H1 (cell line): ENCODE measurements around the gene PURB. TPM values are rescaled to one million over a fixed set of nuclear protein-coding genes. Genes with fewer than 3 reads are reported as not detected.

Experiments
- BCL11A ChIP-seq, 2 experiments: IDR thresholded peaks; one replicate each; pipeline ENCODE4 v1.6.1; 2011; ENCODE audit warnings: low read depth in 2 of 2, low read length in 2 of 2, mild to moderate bottlenecking in 2 of 2
- CHD2 ChIP-seq: IDR thresholded peaks from 2 replicates; pipeline ENCODE4 v1.6.1; 2012; ENCODE audit warnings: low read length, improper control_type of control experiment
- GABPA ChIP-seq: IDR thresholded peaks from 2 replicates; pipeline ENCODE4 v1.6.1; 2011; ENCODE audit warnings: mild to moderate bottlenecking, low read length, moderate library complexity, borderline replicate concordance; ENCODE audit not compliant: insufficient read depth
- NANOG ChIP-seq: IDR thresholded peaks from 2 replicates; pipeline ENCODE4 v1.6.1; 2011; ENCODE audit warnings: low read length, low read depth, mild to moderate bottlenecking, inconsistent platforms; ENCODE audit not compliant: insufficient read depth, poor library complexity, severe bottlenecking
- PHF8 ChIP-seq: fragments of 200-600 bp; sonication (generic); conservative IDR thresholded peaks from 2 replicates; pipeline ENCODE4 v1.7.1; 2012; ENCODE audit warnings: low read depth, mild to moderate bottlenecking, inconsistent platforms, low read length, moderate library complexity
- USF2 ChIP-seq: IDR thresholded peaks from 2 replicates; pipeline ENCODE4 v1.6.1; 2011; ENCODE audit warnings: low read length, improper control_type of control experiment
- polyA plus RNA-seq, 7 experiments: library from polyadenylated mRNA; depleted of rRNA in 3 of 7; stranded (reverse) in 5 of 7; unstranded in 2 of 7; fragments of >200 nt in 5 of 7; fragments of 200-250 nt in 2 of 7; gene quantifications; 1 replicate in 5 of 7; 2 replicates in 1 of 7; 4 replicates in 1 of 7; pipeline versions ENCODE4 v1.2.1 to v1.2.3, GENCODE V29; 2011 to 2013; ENCODE audit warnings: missing spikeins in 2 of 7, mixed read lengths in 2 of 7
- total RNA-seq: library from RNA; stranded (reverse); fragmentation: NEBNext Ultra II Directional; extraction: Animal tissue kit (Norgen Biotek cat#: 25700); gene quantifications from 2 replicates; pipeline ENCODE4 v1.2.1, GENCODE V29; 2021

The PURB gene
- total and polyA plus RNA-seq, 2 of the 8 experiments (the other 6 are each of a cell fraction or from before 2014, with no cell fraction given): 3.3 to 22.7 TPM

DNA sequence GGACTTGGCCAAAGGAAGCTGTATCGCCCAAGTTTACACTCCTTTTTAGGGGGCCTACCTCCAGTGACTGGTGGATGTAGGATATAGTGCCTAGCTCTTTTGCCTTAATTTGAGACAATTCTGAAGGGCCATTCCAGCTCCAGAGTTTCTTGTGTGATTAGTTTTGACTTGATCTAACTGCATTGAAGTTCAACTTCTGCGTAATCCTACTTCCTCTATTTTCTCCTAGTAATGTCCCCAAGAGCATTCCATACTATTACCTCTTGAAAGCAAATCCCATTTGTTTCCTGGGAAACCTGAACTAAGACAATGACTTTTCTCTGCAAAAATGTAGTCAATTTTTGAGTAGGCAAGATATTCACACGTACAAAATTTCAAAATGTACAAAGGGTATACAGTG lies 32.7 kb downstream of the PURB start (continued):
- TF ChIP-seq USF2 (no peak), NANOG (no peak), CHD2 (no peak), PHF8 (no peak), BCL11A (IDR thresholded peaks at IDR 0.05; ENCODE audit: low read depth in 2 of 2, low read length in 2 of 2) (no peak), GABPA (no peak)
